CD4-positive, alpha-beta T cell treated with Interleukin-10 for 1 hour (primary cell): ENCODE measurements around the gene SLC23A1.
A peak's percentile ranks its signal among the peaks of the same experiment; 100 is the strongest.
"Not testable (repeated sequence)": the region's sequence is repeated elsewhere in the genome, so short reads cannot be mapped to it uniquely, and the experiment has no call there.

Experiments used
- DNase-seq: peaks from one replicate; pipeline ENCODE4 v3.0.0-alpha.2; 2020

SLC23A1 gene

DNA sequence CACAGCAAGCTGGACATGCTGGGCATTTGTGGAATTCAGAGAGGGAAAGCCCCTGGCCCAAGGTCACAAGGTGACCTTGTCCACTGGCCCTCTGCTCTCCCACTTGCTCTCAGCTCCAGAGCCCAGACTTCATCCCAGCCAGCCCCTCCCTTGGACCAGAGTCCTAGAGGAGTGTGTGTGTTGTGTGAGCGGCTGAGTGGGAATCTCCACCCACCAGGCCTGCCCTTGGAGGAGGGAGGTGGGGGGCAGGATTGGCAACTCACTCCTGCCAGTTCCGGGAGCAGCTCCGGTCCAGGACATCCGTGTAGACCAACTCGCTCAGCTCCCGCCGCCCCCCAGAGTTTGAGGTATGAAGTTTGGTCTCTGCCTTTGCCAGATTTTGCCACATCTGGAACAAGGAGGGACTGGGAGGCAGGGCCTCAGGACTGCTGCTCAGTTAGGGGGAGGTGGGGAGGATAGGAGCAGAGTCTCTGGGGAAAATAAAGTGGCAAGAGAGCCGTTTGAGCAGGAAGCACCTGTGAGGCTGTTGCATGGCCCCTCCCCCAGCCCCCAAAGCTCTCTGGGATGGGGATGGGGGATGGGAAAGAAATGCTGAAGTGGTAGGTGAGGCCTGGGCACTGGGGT is 5.2 kb upstream of the SLC23A1 start:
- DNase-seq = no peak

DNA sequence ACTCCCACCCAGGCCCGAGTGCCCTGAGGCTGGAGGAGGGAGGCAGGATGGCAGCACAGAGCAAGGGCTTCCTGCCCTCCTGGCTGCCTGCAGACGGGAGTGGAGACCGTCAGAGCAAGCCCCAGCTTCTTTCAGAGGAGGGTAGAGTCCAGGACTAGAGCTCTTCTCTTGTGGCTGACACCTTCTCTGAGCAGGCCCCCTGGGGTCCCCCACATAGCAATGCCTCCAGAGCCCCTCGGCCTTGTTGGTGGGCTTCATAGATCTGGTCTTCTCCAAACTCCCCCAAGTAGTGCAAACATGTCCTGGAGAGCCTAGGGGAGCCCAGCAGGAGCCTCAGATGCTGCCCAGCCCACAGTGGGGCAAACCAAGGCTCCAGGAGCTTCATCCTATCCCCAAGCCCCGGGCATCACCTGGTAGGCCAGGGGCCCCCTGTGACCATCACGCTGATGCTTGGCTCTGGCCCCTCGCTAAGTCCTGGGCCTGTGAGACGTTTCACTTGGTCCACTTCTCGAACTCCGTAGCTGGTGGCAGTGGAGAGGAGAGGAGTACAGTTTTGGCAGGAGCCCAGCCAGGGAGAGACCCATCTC is 4.6 kb upstream of the SLC23A1 start:
- no peak for DNase-seq

DNA sequence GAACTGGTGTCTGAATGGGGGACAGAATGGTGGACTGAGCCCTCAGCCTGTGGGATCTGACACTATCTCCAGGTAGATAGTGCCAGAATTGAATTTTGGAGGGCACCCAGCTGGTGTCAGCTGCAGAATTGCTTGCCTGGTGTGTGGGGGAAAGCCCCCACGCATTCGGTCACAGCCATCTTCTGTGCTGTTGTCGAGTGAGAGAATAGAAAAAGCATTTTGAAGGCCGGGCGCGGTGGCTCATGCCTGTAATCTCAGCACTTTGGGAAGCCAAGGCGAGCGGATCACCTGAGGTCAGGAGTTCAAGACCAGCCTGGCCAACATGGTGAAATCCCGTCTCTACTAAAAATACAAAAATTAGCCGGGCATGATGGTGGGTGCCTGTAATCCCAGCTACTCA is 3.9 kb upstream of the SLC23A1 start:
- DNase-seq = not testable (repeated sequence)

DNA sequence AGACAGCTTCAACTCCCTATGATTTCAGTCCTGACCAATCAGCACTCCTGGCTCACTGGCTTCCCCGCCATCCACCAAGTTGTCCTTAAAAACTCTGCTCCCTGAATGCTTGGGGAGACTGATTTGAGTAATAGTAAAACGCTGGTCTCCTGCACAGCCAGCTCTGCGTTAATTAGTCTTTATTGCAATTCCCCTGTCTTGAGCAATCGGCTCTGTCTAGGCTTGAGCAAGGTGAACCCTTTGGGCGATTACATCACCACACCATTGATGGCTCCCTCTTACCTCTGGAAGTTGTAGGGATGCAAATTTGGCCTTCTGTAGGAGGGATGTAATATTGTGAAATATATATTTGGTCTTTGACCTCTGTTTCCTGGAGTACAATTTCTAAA is 2.9 kb upstream of the SLC23A1 start:
- no peak for DNase-seq

DNA sequence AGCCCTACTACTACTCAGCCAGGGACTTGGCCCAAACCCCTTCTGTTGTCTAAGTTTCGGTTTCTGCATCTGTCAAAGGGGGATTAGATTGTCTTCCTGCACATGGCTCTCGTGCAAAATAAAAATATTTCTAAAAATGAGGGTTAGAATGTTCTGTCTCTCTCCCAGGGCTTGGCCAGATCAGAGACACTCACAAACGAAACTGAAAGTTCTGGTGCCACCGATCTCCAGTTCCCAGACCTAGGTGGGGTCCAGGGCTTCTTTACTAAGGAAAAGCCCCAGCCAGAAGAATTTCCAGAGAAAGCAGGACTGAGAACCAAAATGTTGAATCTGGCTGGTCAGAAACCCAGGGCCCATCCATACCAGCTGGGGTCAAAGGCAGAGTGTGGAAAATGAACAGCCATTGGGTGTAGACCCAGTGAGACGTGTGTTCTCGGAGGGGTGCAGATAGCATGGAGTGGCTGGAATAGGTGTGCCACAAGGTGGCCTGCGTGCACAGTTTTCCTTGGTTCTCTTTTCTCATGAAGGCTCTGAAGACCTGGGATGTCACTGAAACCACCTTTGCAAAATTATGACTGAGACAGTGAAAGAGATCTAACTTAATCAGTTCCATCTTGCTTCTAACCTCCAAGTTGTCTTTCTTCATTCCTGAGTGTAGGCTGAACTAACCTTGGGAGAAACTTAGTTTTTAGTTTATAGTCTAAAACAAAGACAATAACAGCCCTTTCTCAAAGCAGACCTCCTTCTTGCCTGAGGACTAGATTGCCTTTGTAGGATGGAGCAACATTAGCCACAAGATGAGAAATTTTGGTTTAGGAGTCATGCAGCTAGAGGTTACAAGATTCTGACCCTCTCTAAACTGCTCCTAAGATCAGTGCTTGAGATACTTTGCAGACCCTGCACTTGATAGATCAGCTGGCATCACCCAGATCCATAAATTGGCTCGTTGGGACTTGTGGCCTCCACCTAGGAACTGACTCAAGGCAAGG is 2.3 kb upstream of the SLC23A1 start:
- DNase-seq = peak; percentile 42

DNA sequence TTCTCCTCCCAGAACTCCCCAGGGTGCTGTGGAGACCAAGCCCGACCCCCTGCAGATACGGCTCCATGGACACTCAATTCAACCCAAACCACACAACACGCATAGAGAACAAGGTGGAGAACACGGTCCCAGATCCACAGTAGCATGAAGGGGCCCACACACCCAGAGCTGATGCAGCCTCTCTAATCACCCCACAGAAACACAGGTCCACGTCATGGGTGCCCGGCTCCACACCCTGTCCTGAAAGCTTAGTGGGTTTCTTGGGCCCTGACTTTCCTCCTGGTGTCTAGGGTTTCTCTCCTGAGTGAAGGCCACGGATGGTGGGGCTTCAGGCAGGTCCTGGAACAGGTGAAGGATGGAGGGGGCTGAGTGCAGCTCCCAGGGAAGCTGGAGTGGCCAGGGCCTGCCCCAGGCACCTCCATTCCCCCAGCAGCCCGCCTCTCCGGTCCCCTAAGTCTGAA is 1.5 kb upstream of the SLC23A1 start:
- DNase-seq = no peak

DNA sequence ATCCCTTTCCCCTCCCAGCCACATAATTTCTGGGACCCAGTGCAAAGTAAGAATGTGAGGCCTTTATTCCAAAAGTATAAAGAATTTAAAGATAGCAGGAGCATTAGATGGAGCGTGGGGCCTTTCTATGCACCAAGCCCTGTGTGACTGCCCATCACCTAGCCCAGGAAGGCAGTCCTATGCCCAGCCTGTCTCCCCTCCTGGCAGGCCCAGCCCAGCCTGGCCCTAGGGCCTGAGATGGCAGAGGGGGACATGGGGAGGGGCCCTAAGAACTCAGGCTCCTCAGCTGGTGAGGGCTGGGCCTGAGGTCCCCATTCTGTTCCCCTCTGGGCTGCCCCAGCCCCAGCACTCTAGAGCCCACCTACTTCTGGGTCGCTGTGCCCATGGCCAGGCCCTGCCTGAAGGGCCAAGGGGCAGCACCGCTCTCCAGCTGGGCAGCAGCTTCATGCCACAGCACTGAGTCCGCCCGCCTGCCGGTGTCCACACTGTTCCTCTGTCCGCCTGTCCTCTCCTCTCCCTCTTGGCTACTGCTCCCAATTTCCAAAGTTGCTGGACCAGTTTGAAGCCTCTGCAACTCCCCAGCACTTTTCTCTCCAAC is 995 bp upstream of the SLC23A1 start:
- DNase-seq = no peak

DNA sequence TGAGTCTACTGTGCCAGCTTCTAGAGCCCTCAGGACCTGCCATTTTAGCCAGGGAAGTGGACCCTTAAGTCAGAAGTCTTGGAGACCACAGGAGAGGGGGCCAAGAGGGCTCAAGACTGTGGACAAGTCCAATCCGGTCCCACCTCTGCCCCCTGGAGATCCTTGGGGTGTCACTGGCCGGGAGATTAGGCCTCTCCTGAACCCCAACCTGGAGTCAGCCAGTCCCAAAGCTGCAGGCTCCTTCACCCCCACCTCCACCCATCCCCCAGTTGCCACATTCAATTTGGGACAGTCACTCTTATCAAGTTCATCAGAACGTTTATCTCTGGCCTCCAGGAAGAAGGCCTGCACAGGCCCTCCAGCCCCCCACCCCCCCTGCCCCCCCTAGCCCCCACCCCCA is 290 bp downstream of the SLC23A1 start:
- no peak for DNase-seq

DNA sequence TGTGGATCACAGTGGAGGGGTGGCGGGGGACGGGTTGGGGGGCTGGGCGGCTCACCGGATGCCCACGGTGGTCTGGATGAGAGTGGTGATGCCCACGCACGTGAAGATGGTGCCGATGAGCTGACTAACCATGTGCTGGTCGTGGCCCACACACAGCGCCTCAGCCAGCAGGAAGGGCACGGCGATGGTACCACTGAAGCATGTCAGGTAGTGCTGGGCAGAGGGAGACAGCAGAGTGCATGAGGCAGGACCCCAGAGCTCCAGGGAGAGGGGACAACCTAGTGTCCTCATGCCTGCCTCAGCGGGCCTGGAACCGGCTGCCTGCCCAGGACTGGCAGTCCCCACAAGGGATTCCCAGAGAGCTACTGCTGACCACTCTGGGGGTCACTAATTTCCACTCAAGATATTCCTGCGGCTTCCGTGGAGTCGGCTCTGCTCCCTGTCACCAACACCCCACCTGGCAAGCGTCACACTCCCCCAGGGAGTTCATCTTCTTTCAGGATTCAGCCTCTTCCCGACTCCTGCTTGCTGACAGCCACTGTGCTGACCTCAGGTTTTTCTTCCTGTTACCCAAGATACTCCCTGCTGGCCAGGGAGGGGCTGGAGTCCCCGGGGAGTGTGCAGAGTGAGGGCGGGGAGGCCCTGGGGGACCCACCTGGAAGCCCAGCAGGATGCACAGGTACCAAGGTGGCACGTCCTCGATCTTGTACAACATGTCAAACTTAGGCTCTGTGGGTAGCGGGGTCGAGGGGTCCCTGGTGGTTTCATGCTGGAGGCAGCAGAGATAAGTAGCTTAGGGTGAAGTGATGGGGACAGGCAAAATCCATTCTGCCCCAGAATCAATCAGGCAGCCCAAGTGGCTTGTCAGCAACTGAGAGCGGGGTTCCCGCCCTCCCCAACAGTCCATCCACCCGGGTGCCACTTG is 998 bp downstream of the SLC23A1 start:
- no peak for DNase-seq

DNA sequence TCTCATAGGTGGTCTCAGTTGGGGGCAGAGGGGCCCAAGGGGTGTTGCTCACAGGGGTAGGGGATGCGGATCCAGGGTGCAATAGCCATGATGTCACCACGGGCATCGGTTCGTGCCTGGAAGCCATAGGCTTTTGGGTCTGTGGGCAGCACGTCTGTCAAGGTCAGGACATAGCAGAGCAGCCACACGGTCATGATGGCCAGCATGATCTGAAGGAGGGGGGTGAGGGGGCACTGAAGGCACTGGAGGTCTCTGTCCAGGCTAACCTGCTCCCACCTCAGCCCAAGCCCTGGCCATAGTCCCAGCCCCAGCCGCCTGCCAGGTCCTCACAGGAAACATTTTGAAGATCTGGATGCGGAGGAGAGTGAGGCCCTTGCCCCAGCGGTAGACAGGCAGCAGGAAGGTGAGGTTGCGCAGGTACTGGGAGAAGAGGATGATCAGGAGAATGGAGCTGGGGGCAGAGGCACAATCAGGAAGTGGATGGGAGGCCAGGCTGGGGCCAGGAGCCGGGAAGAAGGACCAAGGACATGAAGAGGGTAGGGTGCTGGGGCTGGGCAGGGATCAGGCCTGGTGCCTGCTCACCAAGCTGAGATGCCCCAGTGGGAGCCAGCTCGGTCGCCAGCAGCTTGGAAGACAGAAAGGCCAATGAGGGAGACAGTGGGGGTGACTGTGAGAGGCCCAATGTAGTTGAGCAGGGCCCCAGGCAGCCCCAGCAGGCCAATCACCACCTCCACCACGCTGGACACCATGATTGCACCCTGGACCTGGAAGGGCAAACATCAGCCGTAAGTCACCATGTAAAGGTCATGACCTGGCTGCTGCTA is 3.3 kb downstream of the SLC23A1 start:
- no peak for DNase-seq

DNA sequence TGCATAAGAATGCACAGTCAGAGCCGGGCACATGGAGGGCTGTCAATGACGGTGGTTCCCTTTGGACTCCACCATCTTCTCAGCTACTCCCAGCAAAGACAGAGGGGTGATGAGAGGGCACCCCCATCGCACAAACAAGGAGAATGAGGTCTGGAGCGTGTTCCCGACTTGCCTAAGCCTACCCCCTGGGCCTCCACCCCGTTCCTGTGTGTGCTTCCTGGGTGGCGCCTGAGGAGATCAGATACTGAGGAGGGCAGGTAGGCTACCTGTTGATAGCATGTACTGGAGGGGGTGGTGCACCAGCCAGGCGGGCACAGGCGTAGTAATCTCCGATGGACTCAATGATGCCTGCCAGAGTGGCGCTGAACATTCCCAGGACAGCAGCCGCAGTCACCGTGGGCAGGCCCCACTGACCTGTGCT is 4.1 kb downstream of the SLC23A1 start:
- DNase-seq = no peak

DNA sequence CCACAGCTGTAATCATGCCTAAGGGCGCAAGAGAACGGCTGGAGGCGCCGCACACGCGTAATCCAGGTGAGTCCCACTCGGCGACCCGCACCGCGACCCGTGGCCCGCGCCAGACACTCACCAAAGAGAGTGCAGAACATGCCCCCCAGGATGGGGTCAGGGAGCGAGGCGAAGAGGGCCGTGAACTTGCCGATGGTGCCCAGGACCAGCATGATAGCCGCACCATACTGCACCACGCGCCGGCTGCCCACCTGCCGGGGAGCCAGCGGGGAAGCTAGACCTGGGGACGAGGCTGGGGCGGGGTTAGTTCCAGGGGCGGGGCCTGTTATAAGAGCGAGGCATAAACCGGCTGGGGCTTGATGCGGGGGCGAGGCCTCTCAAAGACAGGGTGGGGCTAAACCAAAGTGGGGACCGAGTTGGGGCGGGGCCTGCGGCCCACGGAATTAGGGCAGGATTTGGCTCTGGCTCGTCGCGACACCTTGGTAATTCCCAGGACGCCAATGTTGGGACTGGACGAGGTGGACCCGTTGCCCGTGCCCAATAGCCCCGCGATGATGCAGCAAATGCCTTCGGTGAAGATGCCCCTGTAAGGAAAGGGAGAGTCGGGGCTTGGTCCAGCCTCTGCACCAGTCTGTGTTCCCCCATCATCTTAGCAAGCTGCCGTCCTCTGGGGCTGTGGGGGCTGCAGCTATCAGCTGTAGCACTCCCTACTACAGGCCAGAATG is 4.8 kb downstream of the SLC23A1 start:
- no peak for DNase-seq

DNA sequence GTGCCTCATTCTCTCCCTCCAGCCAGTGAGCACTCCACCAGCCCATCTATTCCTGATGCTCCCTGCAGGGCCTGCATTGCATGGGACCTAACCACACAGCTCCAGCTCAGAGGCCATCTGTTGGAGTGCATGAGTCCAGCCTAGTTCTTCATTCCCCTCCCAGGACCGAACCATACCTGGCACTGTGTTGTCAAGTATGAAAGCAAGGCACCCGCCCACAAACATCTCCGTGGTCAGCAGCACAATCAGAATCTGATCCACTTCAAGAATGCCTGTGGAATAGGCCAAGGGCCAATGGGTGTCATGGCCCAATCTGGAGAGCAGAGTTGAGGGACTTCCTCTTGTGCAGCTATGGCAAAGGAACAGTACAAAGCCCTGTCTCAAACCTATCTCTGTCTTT is 5.9 kb downstream of the SLC23A1 start:
- no peak for DNase-seq

DNA sequence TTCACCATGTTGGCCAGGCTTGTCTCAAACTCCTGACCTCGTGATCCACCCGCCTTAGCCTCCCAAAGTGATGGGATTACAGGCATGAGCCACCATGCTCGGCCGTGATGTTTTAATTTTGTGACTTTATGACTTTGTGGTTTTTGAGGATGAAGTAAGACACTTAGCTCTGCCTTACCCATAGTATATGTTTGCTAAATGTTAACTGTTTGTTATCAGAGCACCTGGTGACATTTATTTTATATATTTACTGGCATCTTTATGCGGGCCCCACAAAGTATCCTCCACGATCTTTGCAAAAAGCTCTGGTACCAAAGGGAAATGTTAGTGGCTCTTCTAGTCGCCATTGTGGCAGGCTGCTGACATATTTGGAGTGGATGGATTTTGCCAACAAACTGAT is 6.7 kb downstream of the SLC23A1 start:
- no peak for DNase-seq

DNA sequence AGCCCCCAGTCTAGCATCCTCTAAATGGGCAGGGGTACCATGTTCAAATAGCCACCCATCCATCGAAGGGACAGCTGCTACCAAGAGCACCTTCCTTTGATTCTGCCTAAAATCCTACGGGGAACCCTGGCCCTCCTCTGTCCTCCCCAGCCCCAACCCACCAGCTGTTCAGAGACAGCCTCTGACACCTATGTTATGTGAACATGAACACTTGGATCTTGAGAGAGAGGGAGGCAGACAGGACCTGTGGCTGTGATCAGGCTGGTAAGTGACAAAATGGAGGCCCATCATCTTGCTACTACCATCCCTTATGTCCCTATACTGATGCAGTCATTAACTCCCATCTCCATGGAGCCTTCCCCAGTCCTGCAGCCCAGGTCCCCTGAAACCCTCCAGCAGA is 8.2 kb downstream of the SLC23A1 start:
- DNase-seq = no peak

DNA sequence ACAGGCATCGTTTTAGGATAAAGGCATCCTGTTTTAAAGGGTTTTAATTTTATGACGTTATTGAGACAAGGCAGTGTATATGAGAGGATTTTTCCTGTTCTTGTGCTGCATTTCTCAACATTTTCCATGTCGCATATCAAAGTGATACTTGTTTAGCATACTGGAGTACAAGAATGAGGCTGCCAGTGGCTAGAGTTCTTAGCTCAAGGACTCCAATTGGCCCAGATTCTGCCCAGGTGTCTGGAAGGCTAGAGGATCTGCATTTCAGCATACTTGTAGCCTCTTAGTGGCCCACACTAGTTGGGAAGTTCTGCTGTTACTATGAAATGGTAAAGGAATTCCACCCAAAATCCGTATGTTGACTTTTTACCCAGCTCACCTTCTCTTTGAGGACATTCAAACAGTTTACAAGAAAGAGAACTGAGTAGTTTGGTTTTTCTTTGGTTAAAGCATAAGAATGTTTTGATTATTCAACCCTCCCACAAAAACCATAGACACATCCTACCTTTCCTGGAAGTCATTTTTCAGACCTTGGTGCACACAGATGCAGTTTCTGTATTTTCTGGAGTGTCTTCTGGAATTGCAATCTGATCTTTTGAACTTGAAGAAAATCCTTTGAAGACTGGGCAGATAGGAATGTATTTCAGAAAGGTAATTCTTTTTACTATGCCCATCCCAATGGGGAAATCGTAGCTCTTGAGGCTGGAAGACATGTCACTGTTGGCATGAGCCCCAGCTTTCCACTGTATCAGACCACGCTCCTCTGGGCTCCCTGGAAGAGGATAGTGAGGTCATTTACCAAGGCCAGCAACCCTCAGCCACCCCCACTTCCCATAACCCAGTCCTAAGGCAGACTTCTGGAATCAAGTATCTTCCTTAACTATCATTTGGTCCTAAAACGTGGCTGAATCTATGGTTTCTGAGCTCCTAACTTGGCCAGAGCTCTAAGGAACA is 11.3 kb downstream of the SLC23A1 start:
- DNase-seq = no peak

DNA sequence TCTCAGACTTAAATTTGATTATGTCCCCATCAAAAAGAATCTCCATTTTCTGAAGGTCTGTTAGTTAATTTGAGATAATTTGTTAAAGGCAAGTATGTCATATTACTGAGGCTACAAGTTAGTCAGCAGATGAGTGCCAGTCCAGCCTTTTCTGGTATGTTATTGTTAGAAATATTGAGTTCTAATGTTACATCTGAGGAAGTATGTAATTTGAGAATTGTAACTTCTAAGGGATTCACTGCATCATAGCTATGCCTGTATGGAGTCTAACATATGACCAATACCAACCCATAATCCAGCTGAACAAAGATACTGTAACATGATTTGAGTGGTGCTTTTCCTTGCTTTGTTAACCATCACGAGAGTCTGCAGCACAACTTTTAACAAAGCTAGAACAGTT is 13.9 kb downstream of the SLC23A1 start:
- no peak for DNase-seq

DNA sequence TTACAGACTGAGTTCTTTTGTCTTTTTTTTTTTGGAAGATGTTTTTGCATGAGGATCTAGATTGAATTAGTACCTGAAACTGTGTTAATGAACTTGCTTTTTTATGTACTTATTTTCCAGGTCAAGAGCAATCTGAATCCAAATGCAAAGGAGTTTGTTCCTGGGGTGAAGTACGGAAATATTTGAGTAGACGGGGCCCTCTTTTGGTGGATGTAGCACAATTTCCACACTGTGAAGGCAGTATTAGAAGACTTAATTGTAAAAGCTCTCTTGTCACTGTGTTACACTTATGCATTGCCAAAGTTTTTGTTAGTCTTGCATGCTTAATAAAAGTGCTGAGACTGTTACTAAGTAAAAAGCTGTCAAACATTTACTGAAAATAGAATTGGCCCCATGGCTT is 14.5 kb downstream of the SLC23A1 start:
- no peak for DNase-seq

DNA sequence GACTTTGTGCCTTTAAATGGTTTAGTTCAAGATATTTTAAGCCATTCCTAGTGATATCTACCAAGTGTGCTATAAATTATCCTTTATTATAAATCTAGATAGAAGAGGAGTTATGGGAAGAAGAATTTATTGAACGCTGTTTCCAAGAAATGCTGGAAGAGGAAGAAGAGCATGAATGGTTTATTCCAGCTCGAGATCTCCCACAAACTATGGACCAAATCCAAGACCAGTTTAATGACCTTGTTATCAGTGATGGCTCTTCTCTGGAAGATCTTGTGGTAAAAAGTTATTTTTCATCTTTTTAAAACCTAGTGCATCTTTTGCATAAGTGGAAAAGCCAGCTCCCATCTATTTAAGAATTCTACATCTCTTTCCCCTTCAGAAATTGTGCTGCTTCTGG is 18.6 kb downstream of the SLC23A1 start:
- DNase-seq = no peak

DNA sequence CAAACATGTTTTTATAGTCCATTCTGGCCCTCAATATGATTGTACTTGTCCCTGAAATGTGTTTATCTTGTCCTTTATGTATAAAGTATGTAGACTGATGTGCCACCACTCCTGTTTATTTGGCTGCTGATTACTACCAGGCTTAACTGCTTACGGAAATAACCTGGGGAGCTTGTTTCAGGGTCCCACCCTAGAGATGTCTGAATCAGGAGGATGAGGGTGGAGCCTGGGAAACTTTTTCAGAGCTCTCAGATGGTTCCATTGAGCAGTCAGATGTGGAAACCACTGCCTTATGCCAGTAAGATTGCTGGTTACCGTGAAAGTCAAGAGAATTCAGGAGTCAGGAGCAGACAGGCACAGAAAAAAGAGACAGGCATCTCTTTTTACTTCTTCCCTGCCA is 19.2 kb downstream of the SLC23A1 start:
- no peak for DNase-seq
